Effector CD8-positive, alpha-beta T cell (primary cell): Measurements from ENCODE around the gene SNX25.
"Not testable (repeated sequence)": the region's sequence is repeated elsewhere in the genome, so short reads cannot be mapped to it uniquely, and the experiment has no call there.

ENCODE experiments used
- DNase-seq: peaks from one replicate; lab custom pipeline; 2025; lab: John Stamatoyannopoulos, UW

SNX25 gene

DNA sequence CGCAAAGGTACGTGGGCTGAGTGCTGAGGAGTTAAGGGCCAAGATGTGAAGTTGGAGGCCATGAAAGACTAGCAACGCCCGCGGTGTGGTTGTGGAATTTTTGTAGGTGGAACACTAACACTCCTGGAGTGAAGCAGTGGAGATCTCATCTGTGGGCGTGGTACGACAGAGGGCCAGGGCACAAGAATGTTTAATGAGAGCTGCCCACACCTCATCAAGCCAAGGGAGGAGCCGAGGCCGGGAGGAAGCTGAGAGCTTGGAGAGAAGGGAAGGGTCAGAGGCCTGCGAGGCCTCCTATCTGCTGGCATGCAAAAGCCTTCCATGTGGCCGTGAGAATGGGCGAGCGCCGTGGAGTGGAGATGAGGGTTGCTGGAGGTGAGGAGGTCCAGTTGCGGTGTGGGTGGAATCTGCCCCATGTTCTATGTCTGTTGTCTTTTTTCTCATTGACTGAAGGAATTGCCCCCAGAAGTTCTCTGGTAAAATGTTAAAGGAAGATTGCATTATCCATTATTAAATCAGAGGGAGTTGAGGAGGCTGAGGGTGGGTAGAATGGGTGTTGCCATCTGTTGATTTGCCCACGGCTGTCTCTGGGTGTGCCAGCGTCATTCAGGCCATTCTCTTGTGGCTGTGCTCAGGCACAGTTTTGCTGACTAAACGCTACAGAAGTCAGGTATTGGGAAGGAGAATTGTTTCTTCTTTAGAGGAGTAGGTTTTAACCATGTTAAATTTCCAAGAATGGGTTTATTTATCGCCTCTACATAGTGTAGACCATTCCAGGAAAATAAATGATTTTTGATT, 19.8 kb downstream of the SNX25 start:
- DNase-seq, result no peak

DNA sequence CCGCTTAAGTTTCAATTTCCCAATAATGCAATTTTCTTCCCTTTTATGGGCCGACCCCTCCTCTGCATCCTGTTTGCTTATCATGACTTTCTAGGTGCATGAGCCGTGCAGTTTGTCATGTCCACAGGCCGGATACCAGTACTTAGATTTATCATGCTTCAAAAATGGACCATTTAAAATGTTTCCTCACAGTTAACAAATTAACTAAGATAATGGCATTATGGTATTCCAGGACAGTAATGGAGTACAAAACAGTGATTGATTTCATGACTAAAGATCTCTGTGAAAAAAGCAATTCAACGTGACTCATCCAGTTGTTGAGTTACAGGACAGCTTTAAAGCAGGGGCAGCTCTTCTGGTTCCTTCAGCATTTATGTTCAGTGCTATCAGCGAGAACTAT, 23.0 kb downstream of the SNX25 start:
- no peak for DNase-seq

DNA sequence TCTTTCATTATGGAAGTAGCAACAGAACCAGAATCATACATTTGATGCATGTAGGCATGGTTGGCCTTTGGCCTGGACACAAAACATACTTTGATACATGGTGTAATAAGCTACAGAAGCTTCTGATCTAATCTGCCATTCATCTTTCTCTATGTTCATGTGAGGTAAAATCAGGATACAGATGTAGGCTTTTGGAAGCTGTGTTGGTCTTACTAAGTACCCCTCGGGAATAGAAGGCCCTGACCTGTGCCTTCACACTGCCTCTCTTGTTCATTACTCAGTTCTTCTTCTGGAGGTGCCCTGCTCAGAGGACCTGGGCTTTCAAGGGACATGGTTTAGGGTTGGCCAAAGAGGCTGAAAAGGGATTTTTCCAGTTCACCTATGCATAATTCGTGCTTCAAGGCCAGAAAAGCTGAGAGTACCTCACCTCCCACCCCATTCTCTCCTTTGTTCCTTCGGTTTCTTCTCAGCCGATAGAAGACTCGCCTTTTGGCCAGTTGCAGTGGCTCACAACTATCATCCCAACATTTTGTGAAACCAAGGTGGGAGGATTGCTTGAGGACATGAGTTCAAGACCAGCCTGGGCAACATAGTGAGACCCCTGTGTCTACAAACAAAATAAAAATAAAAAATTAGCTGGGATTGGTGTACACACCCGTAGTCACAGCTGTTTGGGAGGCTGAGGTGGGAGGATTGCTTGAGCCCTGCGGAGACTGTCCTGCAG, 25.9 kb downstream of the SNX25 start:
- DNase-seq, result no peak

DNA sequence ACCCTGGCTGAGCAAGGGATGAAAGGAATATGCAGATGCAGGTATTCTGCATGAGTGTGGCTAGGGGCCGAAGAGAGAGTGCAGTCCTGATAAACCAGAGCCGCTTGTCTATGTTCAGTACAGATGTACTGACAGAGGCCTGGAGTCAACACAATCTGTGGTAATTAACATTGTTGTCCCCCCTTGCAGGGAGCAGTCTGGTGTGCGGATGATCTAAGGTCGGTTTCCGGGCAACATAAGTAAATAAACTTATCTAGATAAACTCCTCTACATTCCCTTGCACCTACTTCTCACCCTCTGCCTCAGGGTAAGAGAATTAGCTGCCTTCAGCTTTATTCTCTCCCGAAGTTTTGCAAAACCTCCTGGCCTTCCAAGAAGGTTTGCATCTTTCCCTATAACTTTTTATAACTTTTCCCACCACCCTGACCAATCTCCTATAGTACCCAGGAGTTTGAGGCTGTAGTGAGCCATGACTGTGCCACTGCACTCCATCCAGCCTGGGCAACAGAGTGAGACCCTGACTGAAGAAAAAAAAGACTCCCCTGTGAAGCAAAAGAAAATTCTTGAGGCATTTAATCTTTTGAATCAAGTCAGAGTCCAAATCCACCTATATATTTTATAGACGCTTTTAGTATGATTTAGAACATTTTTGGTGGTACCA, 26.6 kb downstream of the SNX25 start:
- no peak for DNase-seq

DNA sequence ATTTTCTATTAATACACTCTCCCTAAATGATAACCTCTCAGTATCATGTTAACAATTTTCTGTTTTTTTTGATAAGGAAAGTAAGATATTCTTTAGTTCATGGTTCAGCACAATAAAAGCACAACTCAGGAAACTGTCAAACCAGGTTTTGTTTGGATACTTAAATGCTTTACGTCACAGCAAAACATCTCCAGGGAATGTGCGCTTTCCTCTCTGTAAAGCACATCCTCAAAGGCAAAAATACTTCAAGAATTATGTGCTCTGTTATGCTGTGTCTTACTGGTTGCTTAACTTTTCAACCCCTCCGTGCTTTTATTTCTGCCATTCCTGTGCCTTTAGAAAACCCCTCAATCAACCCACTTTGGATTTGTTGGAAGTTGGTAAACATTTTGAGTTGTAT, 27.8 kb downstream of the SNX25 start:
- DNase-seq, result no peak

DNA sequence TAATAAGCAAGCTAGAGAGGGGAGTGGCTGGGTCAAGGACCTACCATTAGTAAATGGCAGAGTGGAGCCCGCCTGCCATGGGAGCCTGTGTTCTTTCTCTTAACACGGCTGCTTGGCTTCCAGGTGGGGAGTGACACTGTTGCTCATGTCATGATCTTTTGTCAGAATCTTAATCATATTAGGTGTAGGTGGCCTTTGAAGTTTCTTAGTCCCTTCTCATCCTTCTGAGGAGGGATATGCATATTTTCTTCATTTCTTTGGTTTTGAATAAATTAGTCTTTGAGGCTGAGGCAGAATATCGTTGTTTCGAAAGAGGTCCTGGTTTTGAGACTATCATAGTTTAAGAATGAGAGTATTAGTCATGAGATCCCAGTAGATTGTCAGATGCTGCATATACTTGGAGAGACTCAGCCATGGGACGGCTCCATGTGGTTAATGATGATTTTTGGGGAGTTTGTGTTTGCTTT, 28.9 kb downstream of the SNX25 start:
- no peak for DNase-seq

DNA sequence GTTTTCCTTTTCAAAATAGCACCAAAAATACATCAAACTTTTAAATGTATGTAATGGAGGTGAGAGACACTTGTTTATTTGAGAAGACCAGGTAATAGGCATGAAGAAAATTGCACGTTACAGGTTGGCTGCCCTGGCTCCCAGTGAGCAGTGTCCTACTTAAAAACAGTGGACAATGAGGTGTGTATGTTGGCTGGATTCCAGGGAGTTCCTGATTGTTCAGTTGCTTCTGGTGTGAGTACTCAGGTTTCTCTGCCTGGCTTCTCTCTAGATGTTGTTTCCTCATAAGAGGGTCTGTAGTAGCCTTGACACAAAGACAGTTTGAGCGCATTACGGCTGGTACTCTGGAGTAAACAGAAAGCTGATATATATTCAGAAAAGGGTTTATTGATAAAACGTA, 29.4 kb downstream of the SNX25 start:
- no peak for DNase-seq

DNA sequence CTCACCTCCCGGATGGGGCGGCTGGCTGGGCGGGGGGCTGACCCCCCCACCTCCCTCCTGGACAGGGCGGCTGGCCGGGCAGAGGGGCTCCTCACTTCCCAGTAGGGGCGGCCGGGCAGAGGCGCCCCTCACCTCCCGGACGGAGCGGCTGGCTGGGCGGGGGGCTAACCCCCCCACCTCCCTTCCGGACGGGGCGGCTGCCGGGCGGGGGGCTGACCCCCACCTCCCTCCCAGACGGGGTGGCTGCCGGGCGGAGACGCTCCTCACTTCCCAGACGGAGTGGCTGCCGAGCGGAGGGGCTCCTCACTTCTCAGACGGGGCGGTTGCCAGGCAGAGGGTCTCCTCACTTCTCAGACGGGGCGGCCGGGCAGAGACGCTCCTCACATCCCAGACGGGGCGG, 31.1 kb downstream of the SNX25 start:
- DNase-seq, result not testable (repeated sequence)

DNA sequence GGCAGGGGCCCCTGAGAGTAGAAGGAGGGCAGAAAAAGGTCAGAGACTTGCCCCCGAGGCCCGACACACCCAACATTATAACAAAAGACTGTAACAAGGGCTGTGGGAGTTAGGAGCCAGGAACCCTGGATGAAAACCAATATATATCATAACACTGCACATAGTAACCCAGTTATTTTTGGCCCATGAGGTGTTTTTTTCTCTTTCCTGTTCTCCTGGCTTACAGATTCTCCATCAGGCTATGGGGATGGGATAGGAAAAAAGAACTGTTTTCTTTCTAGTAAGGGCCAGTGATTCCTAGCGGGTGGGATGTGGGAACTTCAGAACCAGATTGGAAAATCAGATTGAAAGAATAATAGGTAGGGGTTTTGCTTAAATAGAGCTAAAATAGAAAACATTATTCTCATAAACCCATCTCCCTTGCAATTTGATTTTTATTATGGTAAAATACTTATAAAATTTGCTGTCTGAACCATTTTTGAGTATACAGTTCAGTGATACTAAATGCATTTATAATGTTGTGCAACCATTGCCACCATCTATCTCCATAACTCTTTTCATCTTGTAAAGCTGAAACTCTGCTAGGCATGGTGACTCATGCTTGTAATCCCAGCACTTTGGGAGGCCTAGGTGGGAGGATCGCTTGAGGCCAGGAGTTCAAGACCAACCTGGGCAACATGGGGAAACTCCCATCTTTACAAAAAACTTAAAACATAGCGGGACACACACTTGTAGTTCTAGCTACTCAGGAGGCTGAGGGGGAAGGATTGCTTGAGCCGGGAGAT, 33.5 kb downstream of the SNX25 start:
- no peak for DNase-seq

DNA sequence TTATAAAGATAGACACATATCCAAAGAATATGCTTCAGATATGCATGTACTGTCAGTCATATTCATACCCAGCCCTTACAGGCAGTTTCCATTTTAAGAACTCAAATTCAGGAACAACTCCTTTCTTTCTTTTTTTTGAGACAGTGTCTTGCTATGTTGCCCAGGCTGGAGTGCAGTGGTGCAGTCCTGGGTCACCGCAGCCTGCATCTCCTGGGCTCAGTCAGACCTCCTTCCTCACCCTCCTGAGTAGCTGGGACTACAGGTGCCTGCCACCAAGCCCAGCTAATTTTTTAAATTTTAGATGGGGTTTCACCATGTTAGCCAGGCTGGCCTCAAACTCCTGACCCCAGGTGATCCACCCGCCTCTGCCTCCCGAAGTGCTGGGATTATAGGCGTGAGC, 34.5 kb downstream of the SNX25 start:
- DNase-seq, result no peak

DNA sequence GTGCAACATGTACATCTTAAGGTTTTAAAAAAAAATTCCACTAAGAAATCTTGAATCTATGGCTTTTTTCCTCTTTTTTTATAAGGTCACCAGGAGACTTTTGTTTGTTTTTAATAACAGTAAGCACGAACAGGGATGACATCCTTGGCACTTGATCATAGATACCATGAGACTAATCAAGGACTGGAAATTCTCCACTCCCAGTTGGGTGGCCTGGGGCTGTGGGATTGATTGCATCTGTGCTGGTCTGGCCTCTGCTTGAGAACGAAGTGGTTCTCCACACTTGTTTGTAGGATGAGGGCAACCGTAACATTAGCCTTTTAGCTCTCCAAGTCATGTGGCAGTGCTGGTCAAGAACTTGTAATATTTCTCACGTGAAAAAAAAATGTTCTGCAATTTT, 35.4 kb downstream of the SNX25 start:
- no peak for DNase-seq

DNA sequence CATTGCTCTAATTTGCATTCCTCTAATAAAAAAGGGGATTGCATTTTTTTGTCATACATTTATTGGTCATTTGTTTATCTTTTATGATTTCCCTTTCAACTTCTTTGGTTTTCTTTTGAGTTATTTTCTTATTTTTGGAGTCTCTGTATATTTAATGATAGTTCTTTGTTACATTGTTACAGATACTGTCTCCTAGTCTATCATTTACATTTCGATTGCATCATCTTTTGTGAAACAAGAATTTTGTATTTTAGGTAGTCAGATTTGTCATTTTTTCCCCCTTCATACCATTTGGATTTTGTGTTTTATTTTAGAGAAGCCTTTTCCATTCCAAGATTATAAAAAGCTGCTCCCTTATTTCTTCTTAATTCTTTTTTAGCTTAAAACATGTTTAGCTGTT, 37.1 kb downstream of the SNX25 start:
- DNase-seq, result no peak

DNA sequence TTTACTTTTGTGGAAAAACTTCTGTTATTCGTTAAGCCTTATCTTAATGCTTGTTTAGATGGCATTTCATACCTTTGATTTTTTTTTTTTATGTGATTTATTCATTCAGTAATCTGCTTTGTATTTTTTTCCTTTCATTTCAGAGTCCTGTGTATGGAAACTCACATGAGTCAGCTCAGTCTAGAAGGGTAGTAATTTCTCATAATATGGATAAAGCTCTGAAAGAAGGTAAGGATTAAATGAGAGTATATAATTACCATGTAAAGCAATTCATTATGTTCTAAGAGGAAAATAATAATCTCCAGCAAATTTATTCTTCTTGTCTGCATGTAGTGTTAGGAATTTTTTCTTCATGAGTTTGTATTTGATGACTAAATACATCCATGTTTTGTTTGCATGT, 37.8 kb downstream of the SNX25 start:
- no peak for DNase-seq

DNA sequence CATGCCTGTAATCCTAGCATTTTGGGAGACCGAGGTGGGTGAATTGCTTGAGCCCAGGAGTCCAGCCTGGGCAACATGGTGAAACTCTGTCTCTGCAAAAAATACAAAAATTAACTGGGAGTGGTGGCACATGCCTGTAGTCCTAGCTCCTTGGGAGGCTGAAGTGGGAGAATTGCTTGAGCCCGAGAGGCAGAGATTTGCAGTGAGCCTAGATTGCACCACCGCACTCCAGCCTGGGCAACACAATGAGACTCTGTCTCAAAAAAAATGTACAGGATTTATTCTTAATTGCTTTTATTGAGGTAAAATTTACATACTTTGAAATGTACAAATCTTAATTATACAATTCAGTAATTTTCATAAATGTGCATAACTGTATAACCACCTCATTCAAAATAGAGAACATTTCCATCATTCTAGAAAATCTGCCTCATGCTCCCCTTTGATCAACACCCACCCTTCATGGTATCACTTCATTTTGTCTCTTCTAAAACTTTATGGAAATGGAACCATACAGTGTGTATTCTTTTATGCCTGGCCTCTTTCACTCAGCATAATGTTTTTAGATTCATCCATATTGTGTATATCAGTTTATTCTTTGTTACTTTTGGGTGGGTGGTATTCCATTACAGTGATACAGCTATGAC, 39.1 kb downstream of the SNX25 start:
- DNase-seq, result no peak

DNA sequence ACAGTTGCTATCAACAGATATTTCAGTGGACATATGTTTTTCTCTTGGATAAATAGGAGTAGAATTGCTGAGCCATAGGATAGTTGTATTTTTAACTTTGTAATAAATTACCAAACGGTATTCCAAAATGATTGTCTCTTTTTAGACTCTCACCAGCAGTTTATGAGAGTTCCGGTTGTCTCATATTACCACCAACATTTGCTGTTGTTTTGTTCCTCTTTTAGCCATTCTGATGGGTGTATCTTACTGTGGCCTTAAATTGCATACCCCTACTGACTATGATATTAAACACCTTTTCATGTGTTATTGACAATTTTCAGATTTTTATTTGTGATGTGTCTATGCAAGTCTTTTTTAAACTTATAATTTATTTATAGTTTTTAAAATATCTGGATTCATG, 39.7 kb downstream of the SNX25 start:
- DNase-seq, result no peak

DNA sequence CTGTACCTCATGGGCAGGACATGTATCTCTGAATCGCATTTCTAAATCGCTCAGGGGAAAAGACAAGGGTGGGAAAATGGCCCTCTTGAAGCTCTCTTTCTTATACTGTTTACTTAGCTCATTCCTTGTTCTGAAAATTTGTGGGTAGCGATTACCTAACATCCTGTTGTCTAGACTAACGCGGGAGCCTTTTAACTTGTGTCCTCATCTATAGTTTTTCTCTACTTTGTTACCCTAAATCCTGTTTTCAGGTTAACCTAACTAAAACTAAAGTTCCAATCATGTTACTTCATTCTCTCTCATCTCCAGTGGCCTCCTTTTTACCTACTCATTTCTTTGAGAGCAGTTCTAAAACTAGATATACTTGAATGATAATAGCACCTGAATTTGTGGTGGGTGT, 45.0 kb downstream of the SNX25 start:
- no peak for DNase-seq

DNA sequence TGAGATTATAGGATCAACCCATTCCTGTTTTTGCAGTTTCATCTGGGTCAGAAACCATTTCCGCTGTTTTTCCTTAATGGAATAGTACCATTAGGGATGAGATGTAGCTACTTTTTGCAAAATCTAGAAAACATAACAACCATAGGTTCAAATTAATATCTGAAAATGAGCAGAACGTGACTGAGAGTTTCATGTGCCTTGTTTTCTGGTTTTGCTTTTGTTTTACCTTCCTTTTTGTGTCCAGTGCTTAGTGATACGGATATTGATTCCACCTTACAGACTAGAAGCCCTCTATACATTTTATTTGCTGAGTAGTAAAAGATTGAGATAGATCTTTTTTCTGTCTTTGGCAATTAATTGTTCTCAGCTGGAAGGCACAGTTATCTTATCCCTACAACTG, 46.5 kb downstream of the SNX25 start:
- DNase-seq, result no peak

DNA sequence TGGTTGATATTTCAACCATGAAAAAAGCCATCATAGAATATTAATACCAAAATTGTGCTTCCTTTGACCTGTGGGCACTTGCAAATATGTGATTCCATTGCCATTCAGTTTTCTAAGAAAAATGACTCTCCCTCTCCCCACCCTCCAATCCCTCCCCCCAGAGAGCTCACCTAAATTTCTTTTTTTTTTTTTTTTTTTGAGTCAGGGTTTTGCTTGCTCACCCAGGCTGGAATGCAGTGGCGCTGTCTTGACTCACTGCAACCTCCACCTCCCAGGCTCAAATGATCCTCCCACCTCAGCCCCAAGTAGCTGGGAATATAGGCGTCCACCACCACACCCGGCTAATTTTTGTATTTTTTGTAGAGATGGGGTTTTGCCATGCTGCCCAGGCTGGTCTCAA, 47.0 kb downstream of the SNX25 start:
- no peak for DNase-seq

DNA sequence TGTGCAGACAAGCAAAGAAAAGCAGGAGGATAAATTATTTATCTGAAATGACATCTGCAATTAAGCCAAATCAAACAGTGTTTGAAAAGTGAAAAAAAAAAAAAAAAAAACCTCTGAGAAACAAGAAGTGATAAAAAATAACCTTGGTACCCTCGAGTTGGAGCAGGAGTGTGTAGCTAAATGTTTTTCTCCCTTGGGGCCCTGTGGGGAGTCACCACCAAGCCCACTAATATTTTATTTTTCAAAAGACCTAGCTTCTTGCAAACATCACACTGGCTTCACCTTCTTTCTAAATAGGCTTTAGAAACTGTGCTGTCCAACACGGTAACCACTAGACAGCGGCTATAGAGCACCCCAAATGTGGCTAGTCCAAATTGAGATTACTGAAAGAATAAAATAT, 47.7 kb downstream of the SNX25 start:
- DNase-seq, result no peak

DNA sequence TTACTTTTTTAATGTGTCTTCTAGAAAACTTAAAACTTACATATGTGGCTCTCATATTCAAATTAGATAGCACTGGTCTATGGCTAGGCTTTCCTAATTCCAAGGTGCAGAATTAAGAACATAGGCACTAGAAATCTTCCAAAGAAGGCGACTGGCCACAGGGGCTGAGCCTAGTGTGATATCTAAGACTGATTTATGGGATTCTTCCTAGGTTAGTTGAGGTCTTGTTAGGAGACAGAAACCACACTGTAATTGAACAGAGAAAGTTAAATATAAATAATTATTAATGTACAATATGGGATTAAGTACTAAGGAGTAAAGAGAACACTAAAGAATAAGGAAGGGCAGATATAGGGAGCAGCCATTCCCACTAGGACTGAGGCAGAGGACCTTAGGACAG, 48.3 kb downstream of the SNX25 start:
- no peak for DNase-seq

DNA sequence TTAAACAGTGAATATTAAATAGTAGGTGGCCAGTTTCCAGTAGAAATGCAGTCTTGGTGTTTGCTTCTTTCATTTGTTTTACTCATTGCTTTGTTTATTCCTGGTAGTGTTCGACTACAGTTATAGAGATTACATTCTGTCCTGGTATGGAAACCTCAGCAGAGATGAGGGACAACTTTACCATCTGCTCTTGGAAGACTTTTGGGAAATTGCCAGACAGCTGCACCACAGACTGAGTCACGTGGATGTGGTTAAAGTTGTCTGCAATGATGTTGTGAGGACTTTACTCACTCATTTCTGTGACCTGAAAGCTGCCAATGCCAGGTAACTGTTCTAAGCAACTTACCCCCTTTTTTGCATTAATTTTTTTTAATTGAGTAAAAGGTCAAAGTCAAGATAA, 49.3 kb downstream of the SNX25 start:
- DNase-seq, result not testable (repeated sequence)

DNA sequence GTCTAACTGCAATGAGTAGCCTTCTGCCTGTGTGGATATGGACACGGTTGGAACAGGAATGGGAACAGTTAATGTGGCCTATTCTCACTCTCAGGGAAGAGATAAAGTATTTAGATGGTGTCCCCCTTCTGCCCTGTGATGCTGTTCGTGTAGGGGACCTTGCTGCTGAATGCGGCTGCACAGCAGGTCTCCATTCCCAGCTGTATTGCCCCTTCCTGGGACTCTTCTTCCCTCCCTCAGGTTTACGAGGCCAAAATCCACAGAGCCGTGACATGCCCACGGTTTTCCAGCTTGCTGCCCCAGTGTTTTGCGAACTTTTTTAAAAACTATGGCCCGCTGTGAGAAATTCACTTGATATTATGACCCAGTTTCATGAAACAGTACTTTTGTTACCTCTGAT, 50.3 kb downstream of the SNX25 start:
- no peak for DNase-seq
